HCT116 (cell line): Measurements from ENCODE around the gene CHST15.

Source experiments
- ATF3 ChIP-seq: IDR thresholded peaks from 2 replicates; pipeline ENCODE4 v1.6.1; 2012
- CTCF ChIP-seq, 3 experiments: fragments of 200-600 bp in 1 of 3; sonication (generic) in 1 of 3; IDR thresholded peaks in 2 of 3; conservative IDR thresholded peaks in 1 of 3; 2 replicates each; pipeline ENCODE4 v1.5.1; 2012 to 2017; ENCODE audit warnings: low read depth in 2 of 3, low read length in 2 of 3, antibody characterized with exemption in 1 of 3, borderline replicate concordance in 1 of 3, control low read depth in 1 of 3, mild to moderate bottlenecking in 1 of 3, mixed read lengths in 1 of 3, mixed run types in 1 of 3, moderate library complexity in 1 of 3; ENCODE audit not compliant: insufficient read depth in 1 of 3
- EZH2 ChIP-seq: fragments of 200-600 bp; sonication (generic); IDR thresholded peaks from 2 replicates; pipeline ENCODE4 v1.6.1; 2017; ENCODE audit warnings: antibody characterized with exemption, mixed run types
- EZH2phosphoT487 ChIP-seq: fragments of 200-600 bp; IDR thresholded peaks from 2 replicates; pipeline ENCODE4 v1.6.1; 2018; ENCODE audit warnings: antibody characterized with exemption, borderline replicate concordance
- JUND ChIP-seq: IDR thresholded peaks from 2 replicates; pipeline ENCODE4 v1.6.1; 2012
- MAX ChIP-seq: IDR thresholded peaks from 2 replicates; pipeline ENCODE4 v1.6.1; 2012
- POLR2A ChIP-seq: IDR thresholded peaks from 2 replicates; pipeline ENCODE4 v1.7.0; 2011; ENCODE audit warnings: borderline replicate concordance; ENCODE audit not compliant: insufficient read depth, insufficient read length; ENCODE audit errors: extremely low read depth
- POLR2AphosphoS5 ChIP-seq: IDR thresholded peaks from 2 replicates; pipeline ENCODE4 v1.6.1; 2011; ENCODE audit warnings: mild to moderate bottlenecking, low read depth, low read length, moderate library complexity
- RAD21 ChIP-seq: IDR thresholded peaks from 2 replicates; pipeline ENCODE4 v1.6.1; 2012; ENCODE audit warnings: low read depth, mild to moderate bottlenecking
- REST ChIP-seq: IDR thresholded peaks from 2 replicates; pipeline ENCODE4 v1.6.1; 2012; ENCODE audit warnings: low read depth

- TF ChIP-seq MAX (no peak), POLR2A (no peak), CTCF (IDR thresholded peaks at IDR 0.05 in 2 of 3, conservative IDR thresholded peaks at IDR 0.05 in 1 of 3; ENCODE audit: borderline replicate concordance in 1 of 3, insufficient read depth in 1 of 3, low read depth in 2 of 3, low read length in 2 of 3) (no peak), EZH2phosphoT487 (no peak), POLR2AphosphoS5 (no peak), JUND (no peak), EZH2 (no peak), REST (no peak), RAD21 (no peak), ATF3 (no peak)
These were observed 26.4 kb downstream of the CHST15 start for GRCh38 chr10:124066781-124067714.
